ENCODE data around the gene HDHD3.
A peak's percentile ranks its signal among the peaks of the same experiment; 100 is the strongest.

Gene HDHD3

GRCh38 chr9:113376634-113377567, at the start of gene HDHD3:
Gene HDHD3 (minus strand): TSS chr9:113376986. CDS start chr9:113374354, 2,632 bp downstream.
- peak within 1 kb of the TSS; percentile 86 for H3K27ac ChIP-seq (ENCODE audit: low read length)
- H2AFZ ChIP-seq (ENCODE audit: low read length) = peak within 1 kb of the TSS; percentile 94

GRCh38 chr9:113425072-113425471, 48.3 kb upstream of the HDHD3 start:
- Histone ChIP-seq H3K27ac (ENCODE audit: low read length) (no peak overlapping the region), H3K36me3 (replicated peaks; ENCODE audit: insufficient read depth, low read length) (no peaks in the 10 kb centered on the region), H2AFZ (ENCODE audit: low read length) (no peak overlapping the region), H3K9me2 (replicated peaks; ENCODE audit: insufficient read depth, low read length) (no peaks in the 10 kb centered on the region), H3K79me2 (ENCODE audit: low read length) (no peaks in the 10 kb centered on the region), H3K4me2 (ENCODE audit: low read depth, low read length) (no peak overlapping the region), H4K20me1 (ENCODE audit: insufficient read depth, low read length) (no peaks in the 10 kb centered on the region), H3F3A (ENCODE audit: insufficient read depth, low read length) (no peaks in the 10 kb centered on the region), H3K4me3 (ENCODE audit: low read length) (no peak overlapping the region), H3K4me1 (ENCODE audit: low read length) (no peaks in the 10 kb centered on the region), H3K9me3 (replicated peaks; ENCODE audit: insufficient read depth, low read length) (no peaks in the 10 kb centered on the region), H3K9ac (ENCODE audit: low read length) (no peak overlapping the region), H3K27me3 (replicated peaks; ENCODE audit: insufficient read depth, low read length) (no peaks in the 10 kb centered on the region)
- TF ChIP-seq EZH2phosphoT487 (IDR thresholded peaks at IDR 0.05; ENCODE audit: low read length) (no peak), CTCF (IDR thresholded peaks at IDR 0.05; ENCODE audit: low read length) (no peak), EZH2 (optimal IDR thresholded peaks at IDR 0.05; ENCODE audit: low read depth, low read length) (no peak)
- no peak for DNase-seq

More at GRCh38 chr9:113376634-113377567, at the start of gene HDHD3:
- peaks cover 20% of the 10 kb centered on the region for H3F3A ChIP-seq (ENCODE audit: insufficient read depth, low read length)
- H3K36me3 ChIP-seq (replicated peaks; ENCODE audit: insufficient read depth, low read length) = no peaks in the 10 kb centered on the region
- H3K9ac ChIP-seq (ENCODE audit: low read length) = peak within 1 kb of the TSS; percentile 92
- no peaks in the 10 kb centered on the region for H3K9me3 ChIP-seq (replicated peaks; ENCODE audit: insufficient read depth, low read length)
- H3K9me2 ChIP-seq (replicated peaks; ENCODE audit: insufficient read depth, low read length) = no peaks in the 10 kb centered on the region
- H3K4me3 ChIP-seq (ENCODE audit: low read length) = peak within 1 kb of the TSS; percentile 94
- H3K4me1 ChIP-seq (ENCODE audit: low read length) = peaks cover 22% of the 10 kb centered on the region
- no peaks in the 10 kb centered on the region for H4K20me1 ChIP-seq (ENCODE audit: insufficient read depth, low read length)
- H3K27me3 ChIP-seq (replicated peaks; ENCODE audit: insufficient read depth, low read length) = no peaks in the 10 kb centered on the region
- TF ChIP-seq EZH2 (optimal IDR thresholded peaks at IDR 0.05; ENCODE audit: low read depth, low read length) (no peak), CTCF (IDR thresholded peaks at IDR 0.05; ENCODE audit: low read length) (no peak), EZH2phosphoT487 (IDR thresholded peaks at IDR 0.05; ENCODE audit: low read length) (no peak)
- DNase-seq = peak; percentile 89
- H3K4me2 ChIP-seq (ENCODE audit: low read depth, low read length) = peak within 1 kb of the TSS; percentile 97
- peaks cover 24% of the 10 kb centered on the region for H3K79me2 ChIP-seq (ENCODE audit: low read length)

GRCh38 chr9:113421726-113422125, 44.9 kb upstream of the HDHD3 start:
- no peaks in the 10 kb centered on the region for H3K27me3 ChIP-seq (replicated peaks; ENCODE audit: insufficient read depth, low read length)
- H3K9ac ChIP-seq (ENCODE audit: low read length) = no peak overlapping the region
- no peaks in the 10 kb centered on the region for H3K36me3 ChIP-seq (replicated peaks; ENCODE audit: insufficient read depth, low read length)
- H3K4me2 ChIP-seq (ENCODE audit: low read depth, low read length) = no peak overlapping the region
- H3K79me2 ChIP-seq (ENCODE audit: low read length) = no peaks in the 10 kb centered on the region
- no peak for TF ChIP-seq EZH2phosphoT487 (IDR thresholded peaks at IDR 0.05; ENCODE audit: low read length)
- TF ChIP-seq CTCF (IDR thresholded peaks at IDR 0.05; ENCODE audit: low read length) = no peak
- no peak for TF ChIP-seq EZH2 (optimal IDR thresholded peaks at IDR 0.05; ENCODE audit: low read depth, low read length)
- DNase-seq = no peak
- H3F3A ChIP-seq (ENCODE audit: insufficient read depth, low read length) = no peaks in the 10 kb centered on the region; the same call in 1 of the 2 replicates
- peaks cover 3% of the 10 kb centered on the region for H3K4me1 ChIP-seq (ENCODE audit: low read length)
- no peak overlapping the region for H3K4me3 ChIP-seq (ENCODE audit: low read length)
- H3K27ac ChIP-seq (ENCODE audit: low read length) = no peak overlapping the region
- H3K9me3 ChIP-seq (replicated peaks; ENCODE audit: insufficient read depth, low read length) = no peaks in the 10 kb centered on the region
- H3K9me2 ChIP-seq (replicated peaks; ENCODE audit: insufficient read depth, low read length) = no peaks in the 10 kb centered on the region
- H2AFZ ChIP-seq (ENCODE audit: low read length) = no peak overlapping the region
- H4K20me1 ChIP-seq (ENCODE audit: insufficient read depth, low read length) = no peaks in the 10 kb centered on the region

All from MM.1S (cell line).